Embryonic facial prominence (tissue), 1 donor: Measurements from ENCODE around the gene BNIP2.

Experiments
- DNase-seq: peaks from one replicate; pipeline ENCODE4 v3.0.0-alpha.2; 2016; ENCODE audit errors: extremely low spot score

Gene BNIP2

GRCh38 chr15:59636184-59636583 lies 52.9 kb downstream of the BNIP2 start:
- no peak for DNase-seq

- no peak for DNase-seq
These were observed 56.4 kb downstream of the BNIP2 start for GRCh38 chr15:59632714-59633113.

GRCh38 chr15:59622289-59622688 lies 66.8 kb downstream of the BNIP2 start:
- no peak for DNase-seq

- no peak for DNase-seq
These were observed 70.7 kb downstream of the BNIP2 start for GRCh38 chr15:59618406-59618805.

- no peak for DNase-seq
These were observed 72.7 kb downstream of the BNIP2 start for GRCh38 chr15:59616379-59616778.

- no peak for DNase-seq
These were observed 73.5 kb downstream of the BNIP2 start for GRCh38 chr15:59615661-59616060.

GRCh38 chr15:59614153-59614552 lies 75.0 kb downstream of the BNIP2 start:
- no peak for DNase-seq

GRCh38 chr15:59611276-59612260 lies 77.6 kb downstream of the BNIP2 start, which contains the start of gene GCNT3:
GCNT3 (plus strand) TSS chr15:59611783; CDS start chr15:59618239, 6,456 bp downstream.
- DNase-seq: no peak

- no peak for DNase-seq
These were observed 79.1 kb downstream of the BNIP2 start for GRCh38 chr15:59609730-59610712.
